ENCODE results near the gene INPP5A.

The INPP5A gene

DNA sequence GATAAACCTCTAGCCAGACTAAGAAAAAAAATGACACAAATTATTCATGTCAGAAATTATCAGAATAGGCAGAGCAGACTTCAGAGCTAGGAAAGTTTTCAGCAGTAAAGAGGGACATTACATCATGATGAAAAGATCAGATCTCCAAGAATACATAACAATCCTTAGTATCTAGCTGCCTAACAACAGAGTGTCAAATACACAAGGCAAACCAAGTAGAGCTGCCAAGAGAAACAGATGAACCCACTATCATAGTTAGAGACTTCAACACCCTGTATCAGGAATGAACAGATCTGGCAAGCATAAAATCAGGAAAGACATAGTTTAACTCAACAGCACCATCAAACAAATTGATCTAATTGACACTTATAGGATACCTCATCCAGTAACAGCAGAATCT is 156.1 kb downstream of the INPP5A start:
- Histone ChIP-seq H3F3A (ENCODE audit: control insufficient read depth, insufficient read depth) (no peaks in the 10 kb centered on the region), H4K20me1 (ENCODE audit: control insufficient read depth, insufficient read depth, low read depth, low read length) (no peaks in the 10 kb centered on the region), H3K9me2 (replicated peaks; ENCODE audit: control insufficient read depth, low read length) (no peaks in the 10 kb centered on the region), H3K79me2 (ENCODE audit: control insufficient read depth, low read length) (no peaks in the 10 kb centered on the region), H3K4me2 (ENCODE audit: low read length) (no peak overlapping the region), H3K4me3 (ENCODE audit: low read length) (no peak overlapping the region), H3K27me3 (ENCODE audit: control insufficient read depth, low read length) (no peaks in the 10 kb centered on the region), H3K4me1 (ENCODE audit: control insufficient read depth, low read length) (no peaks in the 10 kb centered on the region), H3K9me3 (ENCODE audit: control insufficient read depth, insufficient read depth, low read length) (peaks cover 14% of the 10 kb centered on the region; the same call in 1 of the 2 replicates), H3K36me3 (ENCODE audit: control insufficient read depth, low read length) (no peaks in the 10 kb centered on the region), H3K27ac (ENCODE audit: low read depth, low read length) (no peak overlapping the region)
- no peak for TF ChIP-seq EZH2phosphoT487 (IDR thresholded peaks at IDR 0.05; ENCODE audit: borderline replicate concordance, low read length)
- TF ChIP-seq, protein P1, sequence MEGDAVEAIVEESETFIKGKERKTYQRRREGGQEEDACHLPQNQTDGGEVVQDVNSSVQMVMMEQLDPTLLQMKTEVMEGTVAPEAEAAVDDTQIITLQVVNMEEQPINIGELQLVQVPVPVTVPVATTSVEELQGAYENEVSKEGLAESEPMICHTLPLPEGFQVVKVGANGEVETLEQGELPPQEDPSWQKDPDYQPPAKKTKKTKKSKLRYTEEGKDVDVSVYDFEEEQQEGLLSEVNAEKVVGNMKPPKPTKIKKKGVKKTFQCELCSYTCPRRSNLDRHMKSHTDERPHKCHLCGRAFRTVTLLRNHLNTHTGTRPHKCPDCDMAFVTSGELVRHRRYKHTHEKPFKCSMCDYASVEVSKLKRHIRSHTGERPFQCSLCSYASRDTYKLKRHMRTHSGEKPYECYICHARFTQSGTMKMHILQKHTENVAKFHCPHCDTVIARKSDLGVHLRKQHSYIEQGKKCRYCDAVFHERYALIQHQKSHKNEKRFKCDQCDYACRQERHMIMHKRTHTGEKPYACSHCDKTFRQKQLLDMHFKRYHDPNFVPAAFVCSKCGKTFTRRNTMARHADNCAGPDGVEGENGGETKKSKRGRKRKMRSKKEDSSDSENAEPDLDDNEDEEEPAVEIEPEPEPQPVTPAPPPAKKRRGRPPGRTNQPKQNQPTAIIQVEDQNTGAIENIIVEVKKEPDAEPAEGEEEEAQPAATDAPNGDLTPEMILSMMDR (IDR thresholded peaks at IDR 0.05; ENCODE audit: low read depth, low read length, poor library complexity, severe bottlenecking) = no peak

DNA sequence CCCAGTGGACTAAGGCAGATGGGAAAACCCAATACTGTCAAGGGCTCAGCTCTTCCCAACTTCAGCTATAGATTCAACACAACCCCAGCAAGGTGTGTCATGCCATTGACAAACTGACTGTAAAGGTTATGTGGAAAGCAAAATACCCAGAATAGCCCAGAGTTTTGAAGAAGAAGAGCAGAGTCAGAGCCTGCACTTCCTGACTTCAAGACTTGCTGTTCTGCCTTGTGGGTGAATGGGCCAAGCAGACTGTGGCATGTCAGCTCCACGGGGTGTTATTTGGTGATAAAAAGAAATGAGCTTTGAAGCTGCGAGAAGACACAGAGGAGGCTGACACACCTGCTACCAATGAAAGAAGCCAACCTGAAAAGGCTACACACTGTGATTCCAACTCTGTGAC is 158.6 kb downstream of the INPP5A start:
- H3K27me3 ChIP-seq (ENCODE audit: control insufficient read depth, low read length) = no peaks in the 10 kb centered on the region
- H3K27ac ChIP-seq (ENCODE audit: low read depth, low read length) = no peak overlapping the region
- TF ChIP-seq, protein P1 (IDR thresholded peaks at IDR 0.05; ENCODE audit: low read depth, low read length, poor library complexity, severe bottlenecking) = no peak
- TF ChIP-seq EZH2phosphoT487 (IDR thresholded peaks at IDR 0.05; ENCODE audit: borderline replicate concordance, low read length) = no peak
- no peaks in the 10 kb centered on the region for H3K79me2 ChIP-seq (ENCODE audit: control insufficient read depth, low read length)
- no peaks in the 10 kb centered on the region for H3K4me1 ChIP-seq (ENCODE audit: control insufficient read depth, low read length)
- no peak overlapping the region for H3K4me3 ChIP-seq (ENCODE audit: low read length)
- H3K9me3 ChIP-seq (ENCODE audit: control insufficient read depth, insufficient read depth, low read length) = peaks cover 2% of the 10 kb centered on the region; the same call in 1 of the 2 replicates
- no peaks in the 10 kb centered on the region for H3K36me3 ChIP-seq (ENCODE audit: control insufficient read depth, low read length)
- H3K9me2 ChIP-seq (replicated peaks; ENCODE audit: control insufficient read depth, low read length) = no peaks in the 10 kb centered on the region
- no peaks in the 10 kb centered on the region for H3F3A ChIP-seq (ENCODE audit: control insufficient read depth, insufficient read depth)
- no peak overlapping the region for H3K4me2 ChIP-seq (ENCODE audit: low read length)
- no peaks in the 10 kb centered on the region for H4K20me1 ChIP-seq (ENCODE audit: control insufficient read depth, insufficient read depth, low read depth, low read length)

DNA sequence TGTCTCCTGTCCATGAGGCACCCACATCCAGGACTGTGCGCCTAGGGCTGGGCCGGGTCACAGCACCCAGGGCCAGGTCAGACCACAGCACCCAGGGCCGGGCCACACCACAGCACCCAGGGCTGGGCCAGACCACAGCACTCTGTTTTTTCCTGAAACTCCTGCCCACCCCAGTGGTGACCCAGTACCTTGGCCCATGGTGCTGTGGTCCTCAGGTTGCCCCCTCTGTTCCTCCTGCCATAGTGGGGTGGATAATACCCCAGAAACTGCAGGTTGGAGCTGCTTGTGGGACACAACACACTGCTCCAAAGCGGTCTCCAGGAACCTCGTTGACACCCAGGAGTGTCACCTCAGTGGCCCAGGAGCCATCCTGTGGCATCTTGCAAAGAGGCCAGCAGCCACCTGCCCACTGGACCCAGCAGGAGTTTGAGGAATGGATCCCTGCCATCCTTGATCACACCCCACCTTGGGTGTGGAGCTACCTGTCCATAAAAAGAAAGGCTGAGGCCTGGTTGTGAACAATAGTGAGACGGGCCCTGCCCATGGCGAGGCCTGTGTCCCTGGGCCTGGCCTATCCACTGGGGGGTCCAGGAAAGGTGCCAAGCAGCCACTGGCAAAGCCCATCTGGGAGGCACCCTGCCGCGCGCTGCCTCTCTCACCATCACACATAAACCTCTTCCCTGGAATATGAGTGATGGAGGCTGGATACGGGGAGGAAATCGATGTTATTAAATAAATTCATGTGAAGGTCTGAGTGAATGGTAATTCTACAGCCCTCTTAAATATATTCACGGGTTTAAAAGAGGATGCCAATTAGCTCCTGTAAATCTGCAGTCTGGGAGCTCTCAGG is 159.4 kb downstream of the INPP5A start:
- H3K4me1 ChIP-seq (ENCODE audit: control insufficient read depth, low read length) = no peaks in the 10 kb centered on the region
- no peaks in the 10 kb centered on the region for H4K20me1 ChIP-seq (ENCODE audit: control insufficient read depth, insufficient read depth, low read depth, low read length)
- no peaks in the 10 kb centered on the region for H3K9me2 ChIP-seq (replicated peaks; ENCODE audit: control insufficient read depth, low read length)
- H3K36me3 ChIP-seq (ENCODE audit: control insufficient read depth, low read length) = no peaks in the 10 kb centered on the region
- H3K79me2 ChIP-seq (ENCODE audit: control insufficient read depth, low read length) = no peaks in the 10 kb centered on the region
- no peaks in the 10 kb centered on the region for H3F3A ChIP-seq (ENCODE audit: control insufficient read depth, insufficient read depth)
- no peak overlapping the region for H3K4me3 ChIP-seq (ENCODE audit: low read length)
- TF ChIP-seq, protein P1 (IDR thresholded peaks at IDR 0.05; ENCODE audit: low read depth, low read length, poor library complexity, severe bottlenecking) = no peak
- TF ChIP-seq EZH2phosphoT487 (IDR thresholded peaks at IDR 0.05; ENCODE audit: borderline replicate concordance, low read length) = no peak
- H3K4me2 ChIP-seq (ENCODE audit: low read length) = no peak overlapping the region
- H3K9me3 ChIP-seq (ENCODE audit: control insufficient read depth, insufficient read depth, low read length) = no peaks in the 10 kb centered on the region; the same call in 1 of the 2 replicates
- no peak overlapping the region for H3K27ac ChIP-seq (ENCODE audit: low read depth, low read length)
- H3K27me3 ChIP-seq (ENCODE audit: control insufficient read depth, low read length) = no peaks in the 10 kb centered on the region

All from DOHH2 (cell line).